HG03521 (cell line): ENCODE data around the gene DIP2A.

Source experiments
- ATAC-seq: cut with Tn5 transposase; IDR thresholded peaks from one replicate; pipeline ENCODE4 v1.9.1; 2021; ENCODE audit warnings: mild to moderate bottlenecking, moderate library complexity; ENCODE audit not compliant: unreplicated experiment

The DIP2A gene

GRCh38 chr21:46477765-46478164 lies 19.1 kb downstream of the DIP2A start:
- ATAC-seq, result no peak

- no peak for ATAC-seq
Observed at GRCh38 chr21:46478910-46479309, 20.2 kb downstream of the DIP2A start.

GRCh38 chr21:46480466-46480865 lies 21.8 kb downstream of the DIP2A start:
- ATAC-seq, result no peak

- no peak for ATAC-seq
Observed at GRCh38 chr21:46482225-46482845, 23.6 kb downstream of the DIP2A start.

- no peak for ATAC-seq
Observed at GRCh38 chr21:46482846-46483231, 24.1 kb downstream of the DIP2A start.

GRCh38 chr21:46483300-46484295 lies 24.9 kb downstream of the DIP2A start:
- no peak for ATAC-seq

GRCh38 chr21:46486481-46487126 lies 27.9 kb downstream of the DIP2A start:
- no peak for ATAC-seq

GRCh38 chr21:46489162-46489663 lies 30.5 kb downstream of the DIP2A start:
- no peak for ATAC-seq

- no peak for ATAC-seq
Observed at GRCh38 chr21:46489800-46490199, 31.1 kb downstream of the DIP2A start.

GRCh38 chr21:46491553-46491952 lies 32.9 kb downstream of the DIP2A start:
- no peak for ATAC-seq

- no peak for ATAC-seq
Observed at GRCh38 chr21:46492851-46493250, 34.2 kb downstream of the DIP2A start.

- no peak for ATAC-seq
Observed at GRCh38 chr21:46493828-46494227, 35.1 kb downstream of the DIP2A start.

- ATAC-seq, result no peak
Observed at GRCh38 chr21:46498335-46499050, 39.8 kb downstream of the DIP2A start.

GRCh38 chr21:46500224-46500861 lies 41.7 kb downstream of the DIP2A start:
- no peak for ATAC-seq

GRCh38 chr21:46503922-46504550 lies 45.3 kb downstream of the DIP2A start:
- no peak for ATAC-seq

- no peak for ATAC-seq
Observed at GRCh38 chr21:46504666-46505065, 46.0 kb downstream of the DIP2A start.

GRCh38 chr21:46507562-46507961 lies 48.9 kb downstream of the DIP2A start:
- ATAC-seq, result no peak

GRCh38 chr21:46509741-46510502 lies 51.2 kb downstream of the DIP2A start:
- ATAC-seq, result no peak

GRCh38 chr21:46515109-46515508 lies 56.4 kb downstream of the DIP2A start:
- no peak for ATAC-seq
